ENCODE results near the gene PRAMEF14.
"Not testable (repeated sequence)": the region's sequence is repeated elsewhere in the genome, so short reads cannot be mapped to it uniquely, and the experiment has no call there.

Gene PRAMEF14

GRCh38 chr1:13347034-13347433, at the start of gene PRAMEF14:
Gene PRAMEF14 (minus strand): TSS chr1:13347134. CDS start chr1:13345314, 1,820 bp downstream.
- not testable (repeated sequence) for DNase-seq

GRCh38 chr1:13395311-13395710, 48.4 kb upstream of the PRAMEF14 start:
- not testable (repeated sequence) for DNase-seq

- not testable (repeated sequence) for DNase-seq
Observed at GRCh38 chr1:13394761-13395160, 47.8 kb upstream of the PRAMEF14 start.

- not testable (repeated sequence) for DNase-seq
Observed at GRCh38 chr1:13393004-13393403, 46.1 kb upstream of the PRAMEF14 start.

- DNase-seq, result not testable (repeated sequence)
Observed at GRCh38 chr1:13389332-13389731, 42.4 kb upstream of the PRAMEF14 start, which contains the start of gene PRAMEF17. Gene PRAMEF17 (plus strand): TSS chr1:13389632. CDS start chr1:13389658, 26 bp downstream.

GRCh38 chr1:13380380-13380779, 33.4 kb upstream of the PRAMEF14 start:
- not testable (repeated sequence) for DNase-seq

- DNase-seq, result not testable (repeated sequence)
Observed at GRCh38 chr1:13378983-13379382, 32.0 kb upstream of the PRAMEF14 start.

GRCh38 chr1:13368544-13368943, 21.6 kb upstream of the PRAMEF14 start:
- DNase-seq, result peak in 6 of 56 donors; percentile 0 to 53 (median 4)

- not testable (repeated sequence) for DNase-seq
Observed at GRCh38 chr1:13366536-13366935, 19.6 kb upstream of the PRAMEF14 start.

GRCh38 chr1:13364928-13365327, 18.0 kb upstream of the PRAMEF14 start:
- DNase-seq, result not testable (repeated sequence)

GRCh38 chr1:13362364-13362763, 15.4 kb upstream of the PRAMEF14 start:
- not testable (repeated sequence) for DNase-seq

- peak in 3 of 56 donors; percentile 1 to 22 (median 7) for DNase-seq
Observed at GRCh38 chr1:13356774-13357173, 9.8 kb upstream of the PRAMEF14 start.

GRCh38 chr1:13354475-13354874, 7.5 kb upstream of the PRAMEF14 start:
- DNase-seq, result not testable (repeated sequence)

GRCh38 chr1:13353476-13353875, 6.5 kb upstream of the PRAMEF14 start:
- DNase-seq, result not testable (repeated sequence)

GRCh38 chr1:13342496-13342895, 4.4 kb downstream of the PRAMEF14 start:
- DNase-seq, result not testable (repeated sequence)

- DNase-seq, result not testable (repeated sequence)
Observed at GRCh38 chr1:13315281-13315680, 31.7 kb downstream of the PRAMEF14 start, which contains the start of gene PRAMEF15. Gene PRAMEF15 (plus strand): TSS chr1:13315581. CDS start chr1:13318408, 2,827 bp downstream.

- DNase-seq, result not testable (repeated sequence)
Observed at GRCh38 chr1:13303239-13303638, 43.7 kb downstream of the PRAMEF14 start, which contains the start of gene PRAMEF33. Gene PRAMEF33 (plus strand): TSS chr1:13303539. CDS start chr1:13305955, 2,416 bp downstream.

- not testable (repeated sequence) for DNase-seq
Observed at GRCh38 chr1:13302197-13302596, 44.7 kb downstream of the PRAMEF14 start.

GRCh38 chr1:13298699-13299098, 48.2 kb downstream of the PRAMEF14 start:
- DNase-seq, result not testable (repeated sequence)

GRCh38 chr1:13297216-13297931, 49.6 kb downstream of the PRAMEF14 start:
- DNase-seq, result not testable (repeated sequence)
